ENCODE data around the gene ADRB2. TPM values are rescaled to one million over a fixed set of nuclear protein-coding genes. Genes with fewer than 3 reads are reported as not detected.

ADRB2 gene
- total and polyA plus RNA-seq, 8 donors, result 0.70 to 14.2 (median 1.6) TPM

GRCh38 chr5:148791334-148791667 is 35.1 kb upstream of the ADRB2 start:
- TF ChIP-seq CTCF (IDR thresholded peaks at IDR 0.05), result no peak
- H3K4me3 ChIP-seq, result no peak overlapping the region
- DNase-seq (no peak), ATAC-seq (peak; percentile 47)
- peaks cover 0 to 21% of the 10 kb centered on the region in 2 donors for H3K4me1 ChIP-seq
- no peaks in the 10 kb centered on the region for H3K36me3 ChIP-seq
- no peak overlapping the region for H3K27ac ChIP-seq
- intact Hi-C loops (cut with DNase I), result no loop called here
- H3K27me3 ChIP-seq, result no peaks in the 10 kb centered on the region
- no peaks in the 10 kb centered on the region for H3K9me3 ChIP-seq

GRCh38 chr5:148791696-148792095 is 34.7 kb upstream of the ADRB2 start:
- no peak for ATAC-seq
- H3K4me1 ChIP-seq, result peaks cover 0 to 21% of the 10 kb centered on the region in 2 donors
- no peak overlapping the region for H3K27ac ChIP-seq
- TF ChIP-seq CTCF (IDR thresholded peaks at IDR 0.05), result no peak
- DNase-seq, result no peak
- no peak overlapping the region for H3K4me3 ChIP-seq
- no peaks in the 10 kb centered on the region for H3K9me3 ChIP-seq
- no peaks in the 10 kb centered on the region for H3K27me3 ChIP-seq
- no peaks in the 10 kb centered on the region for H3K36me3 ChIP-seq
- intact Hi-C loops (cut with DNase I), result no loop called here

GRCh38 chr5:148792744-148793143 is 33.7 kb upstream of the ADRB2 start:
- Histone ChIP-seq H3K27me3 (no peaks in the 10 kb centered on the region), H3K4me3 (no peak overlapping the region), H3K36me3 (no peaks in the 10 kb centered on the region), H3K27ac (no peak overlapping the region), H3K9me3 (no peaks in the 10 kb centered on the region), H3K4me1 (peaks cover 0 to 21% of the 10 kb centered on the region in 2 donors)
- DNase-seq (no peak), ATAC-seq (no peak)
- no peak for TF ChIP-seq CTCF (IDR thresholded peaks at IDR 0.05)
- intact Hi-C loops (cut with DNase I), result no loop called here

GRCh38 chr5:148793261-148793660 is 33.1 kb upstream of the ADRB2 start:
- Histone ChIP-seq H3K4me3 (no peak overlapping the region), H3K36me3 (no peaks in the 10 kb centered on the region), H3K9me3 (no peaks in the 10 kb centered on the region), H3K27ac (no peak overlapping the region), H3K4me1 (peaks cover 0 to 21% of the 10 kb centered on the region in 2 donors), H3K27me3 (no peaks in the 10 kb centered on the region)
- DNase-seq (no peak), ATAC-seq (no peak)
- intact Hi-C loops (cut with DNase I), result no loop called here
- TF ChIP-seq CTCF (IDR thresholded peaks at IDR 0.05), result no peak

- no peaks in the 10 kb centered on the region for H3K9me3 ChIP-seq
- no peak for TF ChIP-seq CTCF (IDR thresholded peaks at IDR 0.05)
- H3K4me3 ChIP-seq, result no peak overlapping the region
- H3K27me3 ChIP-seq, result no peaks in the 10 kb centered on the region
- no peak overlapping the region for H3K27ac ChIP-seq
- intact Hi-C loops (cut with DNase I), result no loop called here
- H3K36me3 ChIP-seq, result no peaks in the 10 kb centered on the region
- ATAC-seq (no peak), DNase-seq (no peak)
- peaks cover 0 to 21% of the 10 kb centered on the region in 2 donors for H3K4me1 ChIP-seq
These were observed 32.1 kb upstream of the ADRB2 start for GRCh38 chr5:148794275-148794674.

Data from left lung (tissue), 10 donors.